ENCODE results near the gene GBF1.

DNA sequence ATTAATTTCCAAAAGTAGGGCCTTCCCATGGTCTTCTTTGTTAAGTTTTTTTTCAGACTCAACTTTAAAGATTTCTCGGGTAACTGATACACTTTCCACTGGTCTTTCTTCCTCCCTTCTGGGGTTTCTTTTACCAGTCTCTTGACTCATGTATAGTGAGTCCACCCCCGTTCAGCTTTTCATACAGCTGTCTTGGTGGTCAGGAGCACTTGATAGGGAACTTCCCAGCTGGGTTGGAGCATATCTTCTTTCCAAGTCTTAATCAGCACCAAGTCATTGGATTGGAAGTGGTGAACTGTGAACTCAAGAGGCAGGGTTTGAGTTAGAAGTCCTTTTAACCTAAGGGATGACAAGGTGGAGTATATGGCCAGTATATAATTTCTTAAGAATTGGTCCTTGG is 48.4 kb upstream of the GBF1 start:
- TF ChIP-seq GATA3 (IDR thresholded peaks at IDR 0.05; ENCODE audit: low read depth, low read length): no peak
- no peak for TF ChIP-seq GATA2 (IDR thresholded peaks at IDR 0.05; ENCODE audit: low read depth, low read length)

Measured in SH-SY5Y (cell line).